IPS-NIHi11 (cell line): ENCODE results near the gene SPATA31A3.
"Not testable (repeated sequence)": the region's sequence is repeated elsewhere in the genome, so short reads cannot be mapped to it uniquely, and the experiment has no call there.

ENCODE experiments used
- DNase-seq: peaks from one replicate; pipeline ENCODE4 v3.0.0; 2012; ENCODE audit warnings: mixed read lengths, low spot score

SPATA31A3 gene

GRCh38 chr9:66992450-66992849 lies at the start of gene SPATA31A3:
TSS of gene SPATA31A3 (minus strand) at chr9:66992550. CDS start at chr9:66992521, 29 bp downstream.
- DNase-seq: not testable (repeated sequence)

DNA sequence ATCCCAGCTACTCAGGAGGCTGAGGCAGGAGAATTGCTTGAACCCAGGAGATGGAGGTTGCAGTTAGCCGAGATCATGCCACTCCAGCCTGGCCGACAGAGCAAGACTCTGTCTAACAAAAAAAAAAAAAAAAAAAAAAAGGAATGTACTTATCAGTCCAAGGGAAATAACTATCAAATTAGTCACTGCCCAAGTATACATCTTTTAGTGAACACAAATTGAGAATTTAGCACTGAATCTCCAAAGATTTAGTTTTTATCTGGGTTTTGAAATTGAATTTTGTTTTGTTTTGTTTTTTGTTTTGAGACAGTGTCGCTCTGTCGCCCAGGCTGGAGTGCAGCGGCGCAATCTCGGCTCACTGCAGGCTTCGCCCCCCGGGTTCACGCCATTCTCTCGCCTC lies 39.8 kb downstream of the SPATA31A3 start:
- DNase-seq: not testable (repeated sequence)

GRCh38 chr9:66942400-66943155 lies 49.8 kb downstream of the SPATA31A3 start:
- not testable (repeated sequence) for DNase-seq

DNA sequence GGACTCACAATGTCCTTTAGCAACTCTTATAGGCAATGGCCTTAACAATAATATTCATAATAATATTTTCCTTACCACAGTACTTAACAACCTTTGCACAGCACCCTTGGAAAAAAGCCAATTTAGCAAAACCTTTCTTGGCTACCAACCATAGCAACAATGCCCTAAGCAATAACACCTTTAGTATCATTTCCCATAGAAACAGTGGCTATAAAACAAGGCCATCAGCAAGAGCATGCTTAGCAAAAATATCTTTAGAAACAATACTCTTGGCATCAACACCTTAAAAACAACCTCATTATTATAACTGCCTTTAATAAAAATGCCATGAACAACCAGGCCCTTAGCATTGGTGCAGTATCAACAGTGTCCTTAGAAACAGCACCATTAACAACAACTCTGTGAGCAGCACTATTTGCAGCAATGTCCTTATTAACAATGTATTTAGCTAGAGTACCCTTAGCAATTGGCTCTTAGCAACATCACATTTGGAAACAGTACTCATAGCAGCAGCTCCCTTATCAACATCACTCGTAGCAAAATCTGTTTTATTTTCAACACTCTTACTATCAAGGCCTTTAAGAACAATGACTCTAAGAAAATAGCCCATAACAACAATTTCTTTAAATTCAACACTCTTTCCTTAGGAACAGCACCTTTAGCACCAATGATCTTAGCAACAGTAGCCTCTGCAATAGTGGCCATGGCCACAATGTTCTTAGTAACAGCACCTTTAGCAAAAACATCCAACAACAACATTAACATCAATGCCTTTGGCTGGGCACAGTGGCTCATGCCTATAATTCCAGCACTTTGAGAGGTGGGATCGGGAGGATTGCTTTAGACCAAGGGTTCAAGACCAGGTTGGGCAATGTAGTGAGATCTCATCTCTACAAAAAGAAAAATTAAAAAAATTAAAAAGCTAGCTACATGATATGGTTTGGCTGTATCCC lies 52.2 kb downstream of the SPATA31A3 start:
- DNase-seq: not testable (repeated sequence)

DNA sequence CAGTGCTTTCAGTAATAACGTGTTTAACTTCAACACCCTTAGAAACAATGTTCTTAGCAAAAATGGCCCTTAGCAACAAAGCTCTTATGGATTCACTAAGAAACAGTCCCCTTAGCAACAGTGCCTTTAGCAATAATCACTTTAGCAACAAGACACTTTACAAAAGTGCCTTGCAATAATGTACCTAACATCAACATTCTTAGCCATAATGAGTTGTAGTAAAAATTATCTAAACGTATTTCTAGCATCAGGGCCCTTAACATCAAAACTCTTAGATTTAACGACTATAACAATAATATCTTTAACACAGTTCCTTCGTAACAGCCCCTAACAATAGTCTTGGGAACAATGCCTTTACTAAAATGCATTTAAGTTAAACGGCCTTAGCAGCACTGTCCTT lies 54.0 kb downstream of the SPATA31A3 start:
- DNase-seq: not testable (repeated sequence)

DNA sequence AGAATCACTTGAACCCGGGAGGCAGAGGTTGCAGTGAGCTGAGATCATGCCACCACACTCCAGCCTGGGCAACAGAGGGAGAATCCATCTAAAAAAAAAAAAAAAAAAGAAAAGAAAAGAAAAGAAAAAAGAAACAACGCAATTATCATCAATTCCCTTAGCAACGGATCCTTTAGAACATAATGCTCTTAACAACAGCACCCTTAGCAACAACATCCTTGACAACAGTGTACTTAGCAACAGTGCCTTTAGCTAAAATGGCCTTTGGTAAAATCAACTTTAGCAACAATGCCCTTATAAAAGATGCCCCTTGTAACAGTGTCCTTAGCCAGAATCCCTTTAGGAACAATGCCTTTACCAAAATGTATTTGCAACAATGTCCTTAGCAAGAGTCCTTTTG lies 54.7 kb downstream of the SPATA31A3 start:
- not testable (repeated sequence) for DNase-seq
